Muscle of arm (tissue), 12 donors: ENCODE data around the gene TCEA2. TPM values are rescaled to one million over a fixed set of nuclear protein-coding genes. Genes with fewer than 3 reads are reported as not detected.

Experiments used
- DNase-seq: peaks from one replicate; pipeline ENCODE4 v3.0.0-alpha.2; 2013
- polyA plus RNA-seq, 12 donors: library from polyadenylated mRNA; unstranded; fragments of 120-200 nt; gene quantifications; one replicate each; pipeline ENCODE4 v1.2.1, GENCODE V29; 2013; ENCODE audit not compliant: insufficient read length in 12 of 12

The TCEA2 gene
- polyA plus RNA-seq, 12 donors: 35.5 to 59.2 (median 42.4) TPM; not detected in 1

- DNase-seq: no peak
Observed at GRCh38 chr20:64121586-64121985, 58.6 kb downstream of the TCEA2 start.

Other genes starting within 250 kb of the TCEA2 start
- 10 to 100 TPM in 10 of 12 donors, 1 to 10 TPM in 1, not detected in 1; 9.7 to 23.8 (median 15.9) TPM for gene ZBTB46, start 231.9 kb upstream of the TCEA2 start, polyA plus RNA-seq
- not detected for gene ABHD16B, start 201.7 kb upstream of the TCEA2 start, polyA plus RNA-seq
- gene TPD52L2, start 197.9 kb upstream of the TCEA2 start, polyA plus RNA-seq: 10 to 100 TPM in 11 of 12 donors, not detected in 1; 69.3 to 87.5 (median 77.7) TPM
- gene DNAJC5, start 168.1 kb upstream of the TCEA2 start, polyA plus RNA-seq: 10 to 100 TPM in 11 of 12 donors, not detected in 1; 22.3 to 35.9 (median 29.6) TPM
- gene UCKL1, start 106.8 kb upstream of the TCEA2 start, polyA plus RNA-seq: 10 to 100 TPM in 11 of 12 donors, not detected in 1; 30.4 to 59.8 (median 44.2) TPM
- 10 to 100 TPM in 11 of 12 donors, not detected in 1; 17.8 to 29.2 (median 22.5) TPM for gene ZNF512B, start 93.3 kb upstream of the TCEA2 start, polyA plus RNA-seq
- 1 to 10 TPM in 11 of 12 donors, not detected in 1; 1.8 to 9.9 (median 2.5) TPM for gene SAMD10, start 83.6 kb upstream of the TCEA2 start, polyA plus RNA-seq
- gene PRPF6, start 82.1 kb upstream of the TCEA2 start, polyA plus RNA-seq: 10 to 100 TPM in 11 of 12 donors, not detected in 1; 39.8 to 62.5 (median 50.7) TPM
- gene C20orf204, start 27.0 kb upstream of the TCEA2 start, polyA plus RNA-seq: 1 to 10 TPM in 3 of 12 donors, under 1 TPM in 8, not detected in 1; 0.50 to 4.1 (median 0.78) TPM
- gene SOX18, start 13.6 kb upstream of the TCEA2 start, polyA plus RNA-seq: 10 to 100 TPM in 4 of 12 donors, 1 to 10 TPM in 7, not detected in 1; 5.8 to 19.3 (median 7.9) TPM
- 10 to 100 TPM in 2 of 12 donors, 1 to 10 TPM in 9, not detected in 1; 3.9 to 19.6 (median 5.0) TPM for gene RGS19, start 16.3 kb downstream of the TCEA2 start, polyA plus RNA-seq
- gene OPRL1, start 16.9 kb downstream of the TCEA2 start, polyA plus RNA-seq: 1 to 10 TPM in 5 of 12 donors, under 1 TPM in 5, not detected in 2; 0.82 to 1.5 (median 1.0) TPM
- gene LKAAEAR1, start 21.2 kb downstream of the TCEA2 start, polyA plus RNA-seq: under 1 TPM in 4 of 12 donors, not detected in 8; 0.16 to 0.44 (median 0.25) TPM
- gene NPBWR2, start 44.4 kb downstream of the TCEA2 start, polyA plus RNA-seq: not detected
- gene MYT1, start 101.3 kb downstream of the TCEA2 start, polyA plus RNA-seq: under 1 TPM in 10 of 12 donors, not detected in 2; 0.04 to 0.32 (median 0.11) TPM
- gene PCMTD2, start 192.6 kb downstream of the TCEA2 start, polyA plus RNA-seq: 100 to 1,000 TPM in 1 of 12 donors, 10 to 100 TPM in 10, not detected in 1; 52.1 to 123 (median 80.1) TPM